ENCODE results near the gene IP6K2.

Gene IP6K2

DNA sequence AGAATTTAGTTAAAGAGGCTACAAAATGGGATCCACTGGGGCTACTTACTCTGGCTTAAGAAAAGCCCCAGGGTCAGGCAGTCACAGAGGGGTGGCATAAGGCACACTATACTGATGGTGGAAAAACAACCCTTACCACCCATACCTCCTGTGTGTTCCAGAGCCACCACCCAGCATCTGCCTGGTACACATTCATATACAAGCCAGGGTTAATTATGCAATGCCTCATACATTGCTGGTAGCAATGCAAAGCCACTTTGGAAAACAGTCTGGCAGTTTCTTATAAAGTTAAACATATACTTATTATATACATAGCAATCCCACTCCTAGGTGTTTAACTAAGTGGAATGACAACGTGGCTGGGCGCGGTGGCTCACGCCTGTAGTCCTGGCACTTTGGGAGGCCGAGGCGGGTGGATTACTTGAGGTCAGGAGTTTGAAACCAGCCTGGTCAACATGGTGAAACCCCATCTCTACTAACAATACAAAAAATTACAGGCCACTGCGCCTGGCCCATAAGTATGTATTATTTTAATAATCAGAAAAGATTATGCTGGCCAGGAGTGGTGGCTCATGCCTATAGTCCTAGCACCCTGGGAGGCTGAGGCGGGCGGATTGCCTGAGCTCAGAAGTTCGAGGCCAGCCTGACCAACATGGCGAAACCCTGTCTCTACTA lies 16.2 kb downstream of the IP6K2 start:
- Histone ChIP-seq H3K27ac (peak overlapping the region in 1 of 2 donors; percentile 15), H3K4me3 (no peak overlapping the region)
- no peak for TF ChIP-seq CTCF (IDR thresholded peaks at IDR 0.05)
- no peak for DNase-seq (ENCODE audit: low spot score)

- no peak overlapping the region for H3K27ac ChIP-seq
- DNase-seq (ENCODE audit: low spot score), result no peak
Measured at GRCh38 chr3:48698891-48699290, 18.1 kb downstream of the IP6K2 start.

DNA sequence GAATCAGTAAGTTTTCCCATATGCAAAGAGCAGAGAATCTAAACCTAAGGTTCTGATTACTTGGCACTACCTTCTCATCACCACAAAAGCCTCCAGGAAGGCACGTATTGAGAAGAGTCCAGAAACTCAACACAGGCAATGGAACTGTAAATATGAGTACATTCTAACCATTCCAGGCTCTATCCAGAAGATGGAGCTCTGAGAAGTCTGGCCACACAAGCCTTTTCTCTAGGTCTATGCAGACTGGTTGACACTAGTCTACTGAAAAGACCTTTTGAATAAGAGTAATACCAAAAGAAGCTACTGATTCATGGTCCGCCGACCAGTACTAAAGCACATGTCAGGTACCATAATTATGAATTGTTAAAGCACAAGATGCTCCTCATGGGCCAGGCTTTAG lies 19.1 kb downstream of the IP6K2 start:
- no peak overlapping the region for H3K27ac ChIP-seq
- DNase-seq (ENCODE audit: low spot score), result no peak
- H3K4me3 ChIP-seq, result no peak overlapping the region
- no peak for TF ChIP-seq CTCF (IDR thresholded peaks at IDR 0.05)

More at GRCh38 chr3:48698891-48699290, 18.1 kb downstream of the IP6K2 start:
- H3K4me3 ChIP-seq, result no peak overlapping the region
- TF ChIP-seq CTCF (IDR thresholded peaks at IDR 0.05), result no peak

DNA sequence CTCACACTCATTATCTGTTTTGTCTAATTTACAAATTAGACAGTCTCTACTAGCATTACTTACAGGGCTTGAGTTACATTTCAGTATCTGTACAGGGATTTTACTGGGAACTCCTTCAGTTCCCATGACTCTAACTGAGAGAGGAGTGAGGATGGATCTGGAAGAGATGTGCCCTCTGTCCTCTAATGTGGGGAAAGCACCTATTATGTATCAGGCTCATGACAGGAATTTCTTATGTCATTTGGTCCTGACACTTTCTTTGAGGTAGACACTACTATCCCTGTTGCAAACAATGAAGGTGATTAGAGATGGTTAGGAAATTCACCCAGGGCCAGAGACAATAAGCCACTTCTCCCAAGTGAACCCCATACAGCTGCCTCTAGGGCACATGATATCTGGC lies 20.4 kb downstream of the IP6K2 start:
- no peak for TF ChIP-seq CTCF (IDR thresholded peaks at IDR 0.05)
- no peak overlapping the region for H3K4me3 ChIP-seq
- peak overlapping the region in 1 of 2 donors; percentile 96 for H3K27ac ChIP-seq
- no peak for DNase-seq (ENCODE audit: low spot score)

- Histone ChIP-seq H3K27ac (peak overlapping the region; percentile 76 to 96), H3K4me3 (no peak overlapping the region)
- no peak for TF ChIP-seq CTCF (IDR thresholded peaks at IDR 0.05)
- DNase-seq (ENCODE audit: low spot score), result no peak
Measured at GRCh38 chr3:48696156-48696555, 20.9 kb downstream of the IP6K2 start.

DNA sequence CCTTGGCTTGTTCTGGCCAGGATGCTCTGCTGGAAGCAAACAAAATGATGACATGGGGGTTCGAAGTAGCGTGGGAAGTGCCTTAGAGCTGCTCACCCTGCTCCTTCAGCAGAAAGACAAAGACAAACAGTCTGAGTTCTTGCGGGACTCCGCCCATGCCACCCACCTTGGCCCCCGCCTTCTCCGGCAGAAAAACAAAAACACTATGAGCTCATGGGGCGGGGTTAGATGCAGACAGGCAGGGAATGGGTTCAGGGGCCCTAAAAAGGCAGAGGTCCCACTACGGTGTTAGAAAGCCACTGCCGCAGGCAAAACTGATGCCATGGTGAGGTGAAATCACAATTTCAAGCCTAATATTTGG lies 21.6 kb downstream of the IP6K2 start:
- no peak for TF ChIP-seq CTCF (IDR thresholded peaks at IDR 0.05)
- peak; percentile 87 for DNase-seq (ENCODE audit: low spot score)
- H3K4me3 ChIP-seq, result peak overlapping the region; percentile 79
- peak overlapping the region; percentile 76 to 96 for H3K27ac ChIP-seq

GRCh38 chr3:48694610-48695392 lies 22.2 kb downstream of the IP6K2 start:
- H3K27ac ChIP-seq, result peak overlapping the region; percentile 76 to 96
- no peak for TF ChIP-seq CTCF (IDR thresholded peaks at IDR 0.05)
- DNase-seq (ENCODE audit: low spot score), result peak; percentile 88
- H3K4me3 ChIP-seq, result peak overlapping the region; percentile 79
